Mesenchymal stem cell (in vitro differentiated cells and primary cell): ENCODE measurements around the gene MARK1.

ENCODE experiments used
- DNase-seq: peaks from one replicate; pipeline ENCODE4 v3.0.0-alpha.2; 2013
- H2AFZ ChIP-seq: one replicate; pipeline ENCODE4 v1.6.1; 2013; ENCODE audit warnings: low read depth, mild to moderate bottlenecking, control low read depth, inconsistent platforms, low read length, moderate library complexity
- H2AK5ac ChIP-seq: 2 replicates; pipeline ENCODE4 v1.6.1; 2013; ENCODE audit warnings: low read length, moderate library complexity, mild to moderate bottlenecking, inconsistent platforms; ENCODE audit not compliant: severe bottlenecking
- H2BK120ac ChIP-seq: one replicate; pipeline ENCODE4 v1.6.1; 2013; ENCODE audit warnings: low read depth, mild to moderate bottlenecking, inconsistent platforms, low read length, moderate library complexity
- H2BK12ac ChIP-seq, 2 experiments: one replicate each; pipeline ENCODE4 v1.6.1; 2013; ENCODE audit warnings: inconsistent platforms in 2 of 2, low read length in 2 of 2, mild to moderate bottlenecking in 2 of 2, moderate library complexity in 2 of 2, control low read depth in 1 of 2
- H2BK15ac ChIP-seq: one replicate; pipeline ENCODE4 v1.6.1; 2013; ENCODE audit warnings: mild to moderate bottlenecking, low read depth, inconsistent platforms; ENCODE audit not compliant: poor library complexity, severe bottlenecking
- H2BK5ac ChIP-seq: 2 replicates; pipeline ENCODE4 v1.6.1; 2013; ENCODE audit warnings: low read depth, mild to moderate bottlenecking, low read length, control low read depth, inconsistent platforms; ENCODE audit not compliant: poor library complexity, severe bottlenecking
- H3K14ac ChIP-seq, 2 experiments: one replicate each; pipeline ENCODE4 v1.6.1; 2013; ENCODE audit warnings: inconsistent platforms in 2 of 2, low read length in 2 of 2, control low read depth in 1 of 2, mild to moderate bottlenecking in 1 of 2, moderate library complexity in 1 of 2
- H3K18ac ChIP-seq, 2 experiments: one replicate each; pipeline ENCODE4 v1.6.1; 2013; ENCODE audit warnings: inconsistent platforms in 2 of 2, low read length in 2 of 2, control low read depth in 1 of 2, low read depth in 1 of 2, mild to moderate bottlenecking in 1 of 2
- H3K23ac ChIP-seq, 2 experiments: one replicate each; pipeline ENCODE4 v1.6.1; 2013; ENCODE audit warnings: inconsistent platforms in 2 of 2, low read length in 2 of 2, mild to moderate bottlenecking in 2 of 2, moderate library complexity in 2 of 2, control low read depth in 1 of 2
- H3K27ac ChIP-seq: 2 replicates; pipeline ENCODE4 v1.5.1; 2013; ENCODE audit warnings: mild to moderate bottlenecking, moderate library complexity, low read length, control low read depth, inconsistent platforms; ENCODE audit not compliant: poor library complexity, severe bottlenecking
- H3K27me3 ChIP-seq, 2 experiments: 2 replicates each; pipeline versions ENCODE4 v1.6.1 to v1.7.0; 2013; ENCODE audit warnings: low read length in 2 of 2, mild to moderate bottlenecking in 2 of 2, moderate library complexity in 2 of 2, control low read depth in 1 of 2, inconsistent platforms in 1 of 2; ENCODE audit not compliant: control insufficient read depth in 1 of 2, insufficient read depth in 1 of 2
- H3K36me3 ChIP-seq, 2 experiments: 2 replicates each; pipeline versions ENCODE4 v1.6.1 to v1.7.0; 2013; ENCODE audit warnings: low read length in 2 of 2, control low read depth in 1 of 2, inconsistent platforms in 1 of 2, low read depth in 1 of 2, mild to moderate bottlenecking in 1 of 2; ENCODE audit not compliant: insufficient read depth in 2 of 2, control insufficient read depth in 1 of 2
- H3K4ac ChIP-seq, 2 experiments: one replicate each; pipeline ENCODE4 v1.6.1; 2013; ENCODE audit warnings: inconsistent platforms in 2 of 2, low read length in 2 of 2, mild to moderate bottlenecking in 2 of 2, moderate library complexity in 2 of 2, control low read depth in 1 of 2, low read depth in 1 of 2
- H3K4me1 ChIP-seq: 2 replicates; pipeline ENCODE4 v1.6.1; 2013; ENCODE audit warnings: low read depth, low read length, control low read depth; ENCODE audit not compliant: control insufficient read depth, insufficient read depth
- H3K4me2 ChIP-seq: 2 replicates; pipeline ENCODE4 v1.6.1; 2013; ENCODE audit warnings: low read length, mild to moderate bottlenecking, inconsistent platforms; ENCODE audit not compliant: poor library complexity, severe bottlenecking
- H3K4me3 ChIP-seq, 2 experiments: 2 replicates each; pipeline versions ENCODE4 v1.5.1 to v1.7.0; 2013; ENCODE audit warnings: low read length in 2 of 2, mild to moderate bottlenecking in 2 of 2, control low read depth in 1 of 2, low read depth in 1 of 2; ENCODE audit not compliant: insufficient read depth in 1 of 2
- H3K79me1 ChIP-seq: replicated peaks from 2 replicates; pipeline ENCODE4 v1.6.1; 2013; ENCODE audit warnings: mild to moderate bottlenecking, control low read depth, low read length, inconsistent platforms; ENCODE audit not compliant: poor library complexity, severe bottlenecking
- H3K9ac ChIP-seq: 2 replicates; pipeline ENCODE4 v1.7.0; 2013; ENCODE audit warnings: mild to moderate bottlenecking, low read length, moderate library complexity
- H3K9me3 ChIP-seq: 2 replicates; pipeline ENCODE4 v1.7.0; 2013; ENCODE audit warnings: mild to moderate bottlenecking, low read length; ENCODE audit not compliant: control insufficient read depth
- H4K8ac ChIP-seq: one replicate; pipeline ENCODE4 v1.6.1; 2013; ENCODE audit warnings: inconsistent platforms, mild to moderate bottlenecking, low read length, moderate library complexity
- H4K91ac ChIP-seq: one replicate; pipeline ENCODE4 v1.6.1; 2013; ENCODE audit warnings: mild to moderate bottlenecking, low read length, inconsistent platforms
- WGBS: methylation state at CpG from one replicate; pipeline ENCODE4 v1.1.7; 2013; ENCODE audit warnings: mixed read lengths; 5-methylcytosine and 5-hydroxymethylcytosine counted together

MARK1 gene

GRCh38 chr1:220544901-220545303, 17.0 kb downstream of the MARK1 start:
- Histone ChIP-seq H2AK5ac (no peak overlapping the region), H3K4me1 (no peaks in the 10 kb centered on the region), H3K4ac (no peak overlapping the region), H3K4me3 (no peak overlapping the region), H2BK12ac (no peak overlapping the region), H3K79me1 (peaks cover 3% of the 10 kb centered on the region), H3K27ac (no peak overlapping the region), H3K23ac (no peak overlapping the region), H3K18ac (no peak overlapping the region), H3K4me2 (no peak overlapping the region), H3K36me3 (no peaks in the 10 kb centered on the region), H3K27me3 (no peaks in the 10 kb centered on the region), H4K8ac (no peak overlapping the region), H3K14ac (no peak overlapping the region), H3K9ac (no peak overlapping the region), H2BK120ac (no peak overlapping the region), H4K91ac (no peak overlapping the region), H2BK15ac (no peak overlapping the region), H2BK5ac (no peak overlapping the region), H2AFZ (no peak overlapping the region), H3K9me3 (no peaks in the 10 kb centered on the region)
- no peak for DNase-seq
- WGBS: 83% methylated on average over 3 of the region's 3 CpGs

- no peak overlapping the region for H3K4me2 ChIP-seq
- no peak overlapping the region for H2BK15ac ChIP-seq
- H3K4ac ChIP-seq: no peak overlapping the region
- H3K36me3 ChIP-seq: no peaks in the 10 kb centered on the region
- no peak overlapping the region for H3K14ac ChIP-seq
- H3K9ac ChIP-seq: no peak overlapping the region
- H2AFZ ChIP-seq: no peak overlapping the region
- H3K27me3 ChIP-seq: no peaks in the 10 kb centered on the region
- no peak overlapping the region for H2BK12ac ChIP-seq
- DNase-seq: no peak
- peaks cover 9% of the 10 kb centered on the region for H3K79me1 ChIP-seq
- no peak overlapping the region for H2BK5ac ChIP-seq
- H3K4me1 ChIP-seq: no peaks in the 10 kb centered on the region
- H3K9me3 ChIP-seq: no peaks in the 10 kb centered on the region
- H2AK5ac ChIP-seq: no peak overlapping the region
- no peak overlapping the region for H2BK120ac ChIP-seq
- H3K27ac ChIP-seq: no peak overlapping the region
- WGBS: 90% methylated on average over 5 of the region's 6 CpGs
- no peak overlapping the region for H3K4me3 ChIP-seq
- no peak overlapping the region for H4K8ac ChIP-seq
- no peak overlapping the region for H3K23ac ChIP-seq
- no peak overlapping the region for H4K91ac ChIP-seq
- H3K18ac ChIP-seq: no peak overlapping the region
Measured at GRCh38 chr1:220550811-220551399, 23.0 kb downstream of the MARK1 start.

- Histone ChIP-seq H2AFZ (no peak overlapping the region), H4K8ac (no peak overlapping the region), H3K4me2 (no peak overlapping the region), H3K79me1 (peaks cover 9% of the 10 kb centered on the region), H4K91ac (no peak overlapping the region), H2BK12ac (no peak overlapping the region), H3K4me1 (no peaks in the 10 kb centered on the region), H2BK15ac (no peak overlapping the region), H3K4ac (no peak overlapping the region), H2BK120ac (no peak overlapping the region), H3K27me3 (no peaks in the 10 kb centered on the region), H3K18ac (no peak overlapping the region), H3K14ac (no peak overlapping the region), H3K23ac (no peak overlapping the region), H2AK5ac (no peak overlapping the region), H3K27ac (no peak overlapping the region), H3K9me3 (no peaks in the 10 kb centered on the region), H3K9ac (no peak overlapping the region), H3K4me3 (no peak overlapping the region), H3K36me3 (no peaks in the 10 kb centered on the region), H2BK5ac (no peak overlapping the region)
- WGBS: 98% methylated on average over 2 of the region's 2 CpGs
- no peak for DNase-seq
Measured at GRCh38 chr1:220551718-220552117, 23.8 kb downstream of the MARK1 start.

- Histone ChIP-seq H3K4me3 (no peak overlapping the region), H3K9ac (no peak overlapping the region), H3K23ac (no peak overlapping the region), H2BK5ac (no peak overlapping the region), H3K27me3 (no peaks in the 10 kb centered on the region), H4K8ac (no peak overlapping the region), H2BK120ac (no peak overlapping the region), H3K9me3 (no peaks in the 10 kb centered on the region), H3K4ac (no peak overlapping the region), H3K4me1 (no peaks in the 10 kb centered on the region), H3K79me1 (peaks cover 9% of the 10 kb centered on the region), H4K91ac (no peak overlapping the region), H2BK12ac (no peak overlapping the region), H2AK5ac (no peak overlapping the region), H3K18ac (peak overlapping the region in 1 of 2 experiments; percentile 29), H3K14ac (no peak overlapping the region), H3K36me3 (no peaks in the 10 kb centered on the region), H3K27ac (no peak overlapping the region), H2AFZ (no peak overlapping the region), H3K4me2 (no peak overlapping the region), H2BK15ac (no peak overlapping the region)
- DNase-seq: peak; percentile 16
- WGBS: 100% methylated on average over 1 of the region's 1 CpG
Measured at GRCh38 chr1:220552672-220553260, 24.8 kb downstream of the MARK1 start.
